ENCODE data around the gene ODAD4. TPM values are rescaled to one million over a fixed set of nuclear protein-coding genes. Genes with fewer than 3 reads are reported as not detected.
A peak's percentile ranks its signal among the peaks of the same experiment; 100 is the strongest.

Gene ODAD4
- 1.00 TPM for polyA plus RNA-seq (2013, experiment 1 of 2)
- 2.3 TPM for polyA plus RNA-seq (2013, experiment 2 of 2)

GRCh38 chr17:41930009-41930832 is at the start of gene ODAD4:
TSS of gene ODAD4 (plus strand) at chr17:41930617. CDS start at chr17:41930724, 107 bp downstream.
- Histone ChIP-seq H3K36me3 (ENCODE audit: insufficient read depth, low read length) (no peaks in the 10 kb centered on the region), H3K4me3 (ENCODE audit: low read length) (peak within 1 kb of the TSS; percentile 74), H3K9me3 (ENCODE audit: insufficient read depth, low read depth, low read length) (no peaks in the 10 kb centered on the region), H3K27ac (ENCODE audit: low read depth, low read length) (peak within 1 kb of the TSS; percentile 19; the same call in 1 of the 2 replicates), H3K9ac (ENCODE audit: low read depth, low read length) (peak within 1 kb of the TSS; percentile 58), H3K27me3 (ENCODE audit: insufficient read depth, low read length) (no peaks in the 10 kb centered on the region), H3K4me1 (ENCODE audit: insufficient read depth, low read length) (peaks cover 4% of the 10 kb centered on the region; the same call in 1 of the 2 replicates)
- WGBS, result 2% methylated on average over 43 of the region's 43 CpGs

DNA sequence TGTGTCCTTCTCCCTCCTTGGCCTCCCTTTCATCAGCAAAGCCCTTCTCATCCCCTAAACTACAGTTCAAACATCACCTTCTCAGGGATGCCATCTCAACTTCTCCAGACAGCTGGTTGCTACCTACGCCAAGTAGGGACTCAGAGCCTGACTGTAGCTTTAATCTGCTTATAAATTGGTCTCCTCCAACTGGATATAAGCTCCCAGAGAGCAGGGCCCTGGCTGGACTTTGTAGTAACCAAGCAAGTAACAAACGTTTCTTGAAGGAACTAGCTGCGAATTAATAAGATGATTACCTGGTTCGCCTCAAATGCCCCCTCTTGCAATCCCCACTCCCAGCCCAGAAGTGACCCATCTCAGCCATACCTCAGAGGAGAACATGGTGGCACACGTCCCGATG is 47.7 kb upstream of the ODAD4 start:
- no peak overlapping the region for H3K4me3 ChIP-seq (ENCODE audit: low read length)
- peaks cover 2% of the 10 kb centered on the region; the same call in 1 of the 2 replicates for H3K9me3 ChIP-seq (ENCODE audit: insufficient read depth, low read depth, low read length)
- no peaks in the 10 kb centered on the region for H3K27me3 ChIP-seq (ENCODE audit: insufficient read depth, low read length)
- no peaks in the 10 kb centered on the region for H3K4me1 ChIP-seq (ENCODE audit: insufficient read depth, low read length)
- 97% methylated on average over 6 of the region's 6 CpGs for WGBS
- H3K27ac ChIP-seq (ENCODE audit: low read depth, low read length), result no peak overlapping the region
- peaks cover 99% of the 10 kb centered on the region for H3K36me3 ChIP-seq (ENCODE audit: insufficient read depth, low read length)
- H3K9ac ChIP-seq (ENCODE audit: low read depth, low read length), result no peak overlapping the region

GRCh38 chr17:41885733-41886132 is 44.7 kb upstream of the ODAD4 start:
- 87% methylated on average over 5 of the region's 6 CpGs for WGBS
- Histone ChIP-seq H3K4me1 (ENCODE audit: insufficient read depth, low read length) (no peaks in the 10 kb centered on the region), H3K9ac (ENCODE audit: low read depth, low read length) (no peak overlapping the region), H3K27me3 (ENCODE audit: insufficient read depth, low read length) (no peaks in the 10 kb centered on the region), H3K36me3 (ENCODE audit: insufficient read depth, low read length) (peaks cover 95% of the 10 kb centered on the region), H3K4me3 (ENCODE audit: low read length) (no peak overlapping the region), H3K27ac (ENCODE audit: low read depth, low read length) (no peak overlapping the region), H3K9me3 (ENCODE audit: insufficient read depth, low read depth, low read length) (no peaks in the 10 kb centered on the region)

DNA sequence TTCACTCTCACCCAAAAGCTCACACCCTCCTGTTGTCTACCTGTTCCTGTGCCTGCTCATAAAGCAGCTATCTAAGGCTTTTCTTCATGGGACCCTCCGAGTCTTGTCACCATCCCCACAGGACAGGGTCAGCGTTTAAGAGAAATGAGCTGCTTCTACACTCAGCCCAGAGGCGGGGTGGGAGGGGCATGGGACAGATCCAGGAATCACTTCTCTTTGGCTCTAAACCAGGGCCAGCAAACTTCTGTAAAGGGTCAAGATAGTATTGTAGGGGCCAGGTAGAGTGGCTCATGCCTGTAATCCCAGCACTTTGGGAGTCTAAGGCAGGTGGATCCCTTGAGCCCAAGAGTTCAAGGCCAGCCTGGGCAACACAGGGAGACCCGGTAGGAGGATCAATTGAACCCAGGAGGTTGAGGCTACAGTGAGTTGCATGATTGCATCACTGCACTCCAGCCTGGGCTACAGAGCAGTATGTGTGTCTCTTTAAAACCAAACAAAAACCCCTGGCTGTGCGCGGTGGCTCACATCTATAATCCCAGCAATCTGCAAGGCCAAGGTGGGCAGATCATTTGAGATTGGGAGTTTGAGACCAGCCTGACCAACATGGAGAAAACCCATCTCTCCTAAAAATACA is 42.0 kb upstream of the ODAD4 start:
- Histone ChIP-seq H3K9me3 (ENCODE audit: insufficient read depth, low read depth, low read length) (no peaks in the 10 kb centered on the region), H3K27me3 (ENCODE audit: insufficient read depth, low read length) (no peaks in the 10 kb centered on the region), H3K4me3 (ENCODE audit: low read length) (no peak overlapping the region), H3K36me3 (ENCODE audit: insufficient read depth, low read length) (peaks cover 96% of the 10 kb centered on the region), H3K4me1 (ENCODE audit: insufficient read depth, low read length) (no peaks in the 10 kb centered on the region), H3K27ac (ENCODE audit: low read depth, low read length) (no peak overlapping the region), H3K9ac (ENCODE audit: low read depth, low read length) (no peak overlapping the region)
- 98% methylated on average over 6 of the region's 6 CpGs for WGBS

DNA sequence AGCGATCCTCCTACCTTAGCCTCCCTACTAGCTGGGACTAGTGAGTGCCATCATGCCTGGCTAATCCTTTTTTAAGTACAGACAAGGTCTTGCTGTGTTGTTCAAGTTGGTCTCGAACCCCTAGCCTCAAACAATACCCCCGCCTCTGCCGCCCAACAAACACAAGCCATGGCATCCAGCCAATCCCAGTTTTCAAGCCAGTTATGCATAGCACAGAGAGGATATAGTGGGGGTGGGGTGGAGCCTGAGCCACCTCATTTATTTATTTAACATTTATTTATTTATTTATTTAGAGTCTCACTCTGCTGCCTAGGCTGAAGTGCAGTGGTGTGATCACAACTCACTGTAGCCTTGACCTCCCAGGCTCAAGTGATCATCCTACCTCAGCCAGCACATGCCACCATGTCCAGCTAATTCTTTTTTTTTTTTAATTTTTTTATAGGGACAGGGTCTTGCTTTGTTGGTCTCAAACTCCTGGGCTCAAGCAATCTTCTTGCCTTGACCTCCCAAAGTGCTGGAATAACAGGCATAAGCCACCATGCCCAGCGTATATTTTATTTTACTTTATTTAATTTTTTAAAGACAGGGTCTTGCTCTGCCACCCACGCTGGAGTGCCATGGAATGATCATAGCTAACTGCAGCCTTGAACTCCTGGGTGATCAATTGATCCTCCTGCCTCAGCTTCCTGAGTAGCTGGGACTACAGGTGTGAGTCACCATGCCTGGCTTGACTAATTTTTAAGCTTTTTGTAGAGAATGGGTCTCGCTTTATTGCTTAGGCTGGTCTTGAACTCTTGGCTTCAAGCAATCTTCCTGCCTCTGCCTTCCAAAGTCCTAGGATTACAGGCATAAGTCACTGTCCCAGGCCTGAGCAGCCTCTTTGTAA is 39.0 kb upstream of the ODAD4 start:
- H3K36me3 ChIP-seq (ENCODE audit: insufficient read depth, low read length), result peaks cover 96% of the 10 kb centered on the region
- H3K9me3 ChIP-seq (ENCODE audit: insufficient read depth, low read depth, low read length), result no peaks in the 10 kb centered on the region
- H3K27me3 ChIP-seq (ENCODE audit: insufficient read depth, low read length), result no peaks in the 10 kb centered on the region
- H3K9ac ChIP-seq (ENCODE audit: low read depth, low read length), result no peak overlapping the region
- no peak overlapping the region for H3K27ac ChIP-seq (ENCODE audit: low read depth, low read length)
- no peak overlapping the region for H3K4me3 ChIP-seq (ENCODE audit: low read length)
- no peaks in the 10 kb centered on the region for H3K4me1 ChIP-seq (ENCODE audit: insufficient read depth, low read length)
- WGBS, result 97% methylated on average over 7 of the region's 7 CpGs

- no peak overlapping the region for H3K27ac ChIP-seq (ENCODE audit: low read depth, low read length)
- 98% methylated on average over 4 of the region's 4 CpGs for WGBS
- H3K4me1 ChIP-seq (ENCODE audit: insufficient read depth, low read length), result no peaks in the 10 kb centered on the region
- H3K36me3 ChIP-seq (ENCODE audit: insufficient read depth, low read length), result peaks cover 96% of the 10 kb centered on the region
- no peaks in the 10 kb centered on the region for H3K27me3 ChIP-seq (ENCODE audit: insufficient read depth, low read length)
- no peak overlapping the region for H3K9ac ChIP-seq (ENCODE audit: low read depth, low read length)
- no peaks in the 10 kb centered on the region for H3K9me3 ChIP-seq (ENCODE audit: insufficient read depth, low read depth, low read length)
- H3K4me3 ChIP-seq (ENCODE audit: low read length), result no peak overlapping the region
These were observed 38.4 kb upstream of the ODAD4 start for GRCh38 chr17:41892021-41892376.

GRCh38 chr17:41893384-41893783 is 37.0 kb upstream of the ODAD4 start:
- peaks cover 96% of the 10 kb centered on the region for H3K36me3 ChIP-seq (ENCODE audit: insufficient read depth, low read length)
- no peaks in the 10 kb centered on the region for H3K9me3 ChIP-seq (ENCODE audit: insufficient read depth, low read depth, low read length)
- 96% methylated on average over 3 of the region's 3 CpGs for WGBS
- H3K27ac ChIP-seq (ENCODE audit: low read depth, low read length), result no peak overlapping the region
- H3K4me3 ChIP-seq (ENCODE audit: low read length), result no peak overlapping the region
- H3K9ac ChIP-seq (ENCODE audit: low read depth, low read length), result no peak overlapping the region
- no peaks in the 10 kb centered on the region for H3K27me3 ChIP-seq (ENCODE audit: insufficient read depth, low read length)
- no peaks in the 10 kb centered on the region for H3K4me1 ChIP-seq (ENCODE audit: insufficient read depth, low read length)

GRCh38 chr17:41894791-41895331 is 35.6 kb upstream of the ODAD4 start:
- Histone ChIP-seq H3K27me3 (ENCODE audit: insufficient read depth, low read length) (no peaks in the 10 kb centered on the region), H3K27ac (ENCODE audit: low read depth, low read length) (no peak overlapping the region), H3K4me1 (ENCODE audit: insufficient read depth, low read length) (no peaks in the 10 kb centered on the region), H3K4me3 (ENCODE audit: low read length) (no peak overlapping the region), H3K9ac (ENCODE audit: low read depth, low read length) (no peak overlapping the region), H3K36me3 (ENCODE audit: insufficient read depth, low read length) (peaks cover 96% of the 10 kb centered on the region), H3K9me3 (ENCODE audit: insufficient read depth, low read depth, low read length) (no peaks in the 10 kb centered on the region)
- WGBS, result 84% methylated on average over 7 of the region's 7 CpGs

- H3K27me3 ChIP-seq (ENCODE audit: insufficient read depth, low read length), result no peaks in the 10 kb centered on the region
- no peak overlapping the region for H3K4me3 ChIP-seq (ENCODE audit: low read length)
- WGBS, result 90% methylated on average over 5 of the region's 5 CpGs
- peaks cover 100% of the 10 kb centered on the region for H3K36me3 ChIP-seq (ENCODE audit: insufficient read depth, low read length)
- no peak overlapping the region for H3K27ac ChIP-seq (ENCODE audit: low read depth, low read length)
- H3K4me1 ChIP-seq (ENCODE audit: insufficient read depth, low read length), result no peaks in the 10 kb centered on the region
- no peaks in the 10 kb centered on the region for H3K9me3 ChIP-seq (ENCODE audit: insufficient read depth, low read depth, low read length)
- no peak overlapping the region for H3K9ac ChIP-seq (ENCODE audit: low read depth, low read length)
These were observed 34.8 kb upstream of the ODAD4 start for GRCh38 chr17:41895617-41896016.

DNA sequence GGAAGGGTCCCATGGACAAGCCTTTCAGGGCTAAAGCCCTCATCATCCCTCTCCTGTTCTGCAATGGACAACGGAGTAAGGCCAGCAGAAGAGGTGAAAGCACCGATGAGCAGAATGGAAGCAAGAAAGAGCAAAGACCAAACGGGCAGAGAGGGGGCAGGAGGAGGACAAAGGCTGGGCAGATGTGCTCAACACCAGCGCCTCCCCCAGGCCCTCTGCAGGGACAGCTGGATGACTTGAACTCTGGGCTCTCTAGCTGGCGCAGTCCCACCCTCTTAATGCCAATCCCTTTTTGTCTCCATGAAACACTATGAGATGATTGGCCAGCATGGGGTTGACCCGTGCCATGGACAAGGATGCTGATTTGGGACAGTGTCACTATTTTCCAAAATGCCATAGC is 33.7 kb upstream of the ODAD4 start:
- no peak overlapping the region for H3K4me3 ChIP-seq (ENCODE audit: low read length)
- no peak overlapping the region for H3K27ac ChIP-seq (ENCODE audit: low read depth, low read length)
- no peaks in the 10 kb centered on the region for H3K27me3 ChIP-seq (ENCODE audit: insufficient read depth, low read length)
- no peak overlapping the region for H3K9ac ChIP-seq (ENCODE audit: low read depth, low read length)
- 90% methylated on average over 6 of the region's 6 CpGs for WGBS
- H3K4me1 ChIP-seq (ENCODE audit: insufficient read depth, low read length), result no peaks in the 10 kb centered on the region
- H3K9me3 ChIP-seq (ENCODE audit: insufficient read depth, low read depth, low read length), result no peaks in the 10 kb centered on the region
- peaks cover 100% of the 10 kb centered on the region for H3K36me3 ChIP-seq (ENCODE audit: insufficient read depth, low read length)
